T1000 (cell line): ENCODE measurements around the gene PNN.
"Not testable (repeated sequence)": the region's sequence is repeated elsewhere in the genome, so short reads cannot be mapped to it uniquely, and the experiment has no call there.

Experiments
- DNase-seq: peaks from one replicate; lab custom pipeline; 2025; ENCODE audit warnings: mixed read lengths; lab: John Stamatoyannopoulos, UW

PNN gene

DNA sequence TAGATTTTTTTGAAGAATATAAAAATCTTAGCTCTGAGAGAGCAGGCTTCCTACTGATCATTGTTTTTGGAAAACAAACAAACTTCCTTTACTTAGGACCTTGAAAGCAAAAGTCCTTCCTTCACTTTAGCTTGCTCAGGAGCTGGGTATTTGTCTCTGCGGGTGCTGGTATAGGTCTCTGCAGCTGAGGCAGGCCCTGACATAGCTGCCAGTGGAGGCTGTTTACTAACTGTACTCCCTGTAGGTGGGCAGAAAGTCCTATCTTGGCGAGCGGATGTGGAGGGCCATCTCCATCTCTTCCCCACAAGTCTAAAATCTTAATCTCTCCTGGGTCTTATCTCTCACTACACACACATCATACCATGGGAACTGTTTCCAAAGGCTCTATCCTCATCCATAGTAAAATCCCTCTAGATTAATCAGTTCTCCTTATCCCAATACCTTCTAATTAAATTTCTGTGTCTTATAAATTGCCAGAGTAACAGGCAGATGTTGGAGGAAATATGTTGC is 54.6 kb downstream of the PNN start:
- DNase-seq: no peak

DNA sequence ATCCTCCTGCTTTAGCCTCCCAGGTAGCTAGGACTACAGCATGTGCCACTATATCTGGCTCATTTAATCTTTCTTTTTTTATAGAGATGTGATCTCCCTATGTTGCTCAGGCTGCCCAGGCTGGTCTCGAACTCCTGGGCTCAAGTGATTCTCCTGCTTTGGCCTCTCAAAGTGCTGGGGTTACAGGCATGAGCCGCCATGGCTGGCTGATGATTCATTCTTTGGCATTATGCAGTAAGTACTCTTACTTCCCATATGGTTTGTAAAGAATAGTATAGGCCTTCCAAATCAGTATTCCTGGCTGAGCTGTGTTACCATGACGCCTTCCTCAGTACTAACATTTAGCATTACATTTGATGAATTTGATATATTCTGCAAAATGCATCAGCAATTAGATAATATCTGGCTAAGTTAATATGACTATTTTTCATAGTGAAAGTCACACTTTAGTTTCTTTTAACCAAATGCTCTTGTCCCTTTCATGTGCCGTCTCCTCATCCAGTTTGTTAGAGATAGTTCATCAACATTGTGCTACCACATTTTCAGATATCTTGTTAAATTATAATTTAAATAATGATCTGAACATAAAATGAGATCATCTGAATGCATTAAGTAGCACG is 55.5 kb downstream of the PNN start:
- DNase-seq: no peak

DNA sequence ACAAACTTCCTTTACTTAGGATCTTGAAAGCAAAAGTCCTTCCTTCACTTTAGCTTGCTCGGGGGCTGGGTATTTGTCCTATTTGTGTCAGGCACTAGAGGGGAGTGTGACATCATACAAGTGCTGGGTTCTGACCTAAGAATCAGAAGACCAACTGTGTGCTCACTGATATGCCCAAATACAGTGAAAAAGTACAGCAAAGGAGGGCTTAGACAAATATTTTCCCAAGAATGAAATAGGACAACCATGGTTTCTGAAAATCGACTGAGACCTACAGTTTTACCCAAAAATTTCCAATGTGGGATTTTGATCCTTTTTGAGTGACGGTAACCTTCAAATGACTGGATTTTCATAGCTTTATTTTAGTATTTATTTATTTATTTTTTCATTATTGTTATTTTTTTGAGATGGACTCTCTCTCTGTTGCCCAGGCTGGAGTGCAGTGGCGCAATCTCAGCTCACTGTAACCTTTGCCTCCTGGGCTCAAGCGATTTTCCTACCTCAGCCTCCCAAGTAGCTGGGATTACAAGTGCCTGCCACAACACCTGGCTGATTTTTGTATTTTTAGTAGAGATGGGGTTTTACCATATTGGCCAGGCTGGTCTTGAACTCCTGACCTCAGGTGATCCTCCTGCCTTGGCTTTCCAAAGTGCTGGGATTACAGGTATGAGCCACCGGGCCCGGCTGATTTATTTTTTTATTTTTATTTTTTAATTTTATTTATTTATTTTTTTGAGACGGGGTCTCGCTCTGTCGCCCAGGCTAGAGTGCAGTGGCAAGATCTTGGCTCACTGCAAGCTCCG is 56.9 kb downstream of the PNN start:
- not testable (repeated sequence) for DNase-seq
